ENCODE measurements around the gene GNGT1. TPM values are rescaled to one million over a fixed set of nuclear protein-coding genes. Genes with fewer than 3 reads are reported as not detected.
"Not testable (repeated sequence)": the region's sequence is repeated elsewhere in the genome, so short reads cannot be mapped to it uniquely, and the experiment has no call there.

GNGT1 gene
- total RNA-seq, 1 experiment from 2014 or later: 0.20 TPM

DNA sequence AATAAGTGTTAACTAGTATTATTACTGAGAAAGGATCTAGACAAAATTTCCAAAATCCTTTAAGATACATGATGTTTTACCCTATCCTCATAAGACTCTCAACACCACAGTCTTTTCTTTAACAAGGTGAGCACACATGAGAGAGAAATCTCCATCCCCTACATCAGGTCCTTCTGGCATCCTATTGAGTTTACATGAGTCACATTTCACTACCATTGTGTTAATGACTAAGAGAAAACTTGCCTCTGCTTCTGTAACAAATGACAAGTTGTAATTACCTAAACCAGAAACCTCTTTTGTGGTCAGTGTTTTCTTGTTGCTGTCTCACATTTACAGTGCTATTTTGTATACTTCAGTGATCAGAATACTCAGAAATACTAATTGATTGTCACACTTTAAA lies 5.3 kb downstream of the GNGT1 start:
- not testable (repeated sequence) for H3K14ac ChIP-seq (ENCODE audit: insufficient read depth, low read length); H2BK5ac ChIP-seq (ENCODE audit: insufficient read length, low read length); H4K5ac ChIP-seq (ENCODE audit: insufficient read length, low read depth, low read length); H3K23ac ChIP-seq (ENCODE audit: insufficient read length, low read depth, low read length); H2BK120ac ChIP-seq (ENCODE audit: low read depth, low read length, poor library complexity, severe bottlenecking); H3K56ac ChIP-seq (ENCODE audit: insufficient read length, low read depth, low read length); H3K23me2 ChIP-seq (ENCODE audit: insufficient read length, low read depth, low read length, poor library complexity, severe bottlenecking); H3K9me3 ChIP-seq (ENCODE audit: control insufficient read depth, low read depth, low read length); H2AFZ ChIP-seq (ENCODE audit: low read length); DNase-seq; H3K27me3 Mint-ChIP-seq (ENCODE audit: low read depth); H3K27me3 ChIP-seq (ENCODE audit: insufficient read depth, low read length); H3K4me1 Mint-ChIP-seq; H3K4me2 ChIP-seq (ENCODE audit: insufficient read depth, insufficient read length, low read length); H3K9ac ChIP-seq (ENCODE audit: extremely low read depth, insufficient read length, low read length); H2BK12ac ChIP-seq (ENCODE audit: insufficient read length, low read depth, low read length); H2BK15ac ChIP-seq (ENCODE audit: low read depth, low read length); H3K79me2 ChIP-seq (ENCODE audit: insufficient read depth, low read length); H3K27ac Mint-ChIP-seq; H3K18ac ChIP-seq (ENCODE audit: insufficient read length, low read depth, low read length); H3K79me1 ChIP-seq (ENCODE audit: insufficient read depth, low read depth, low read length, poor library complexity, severe bottlenecking); H2AK5ac ChIP-seq (ENCODE audit: insufficient read length, low read length); H2BK20ac ChIP-seq (ENCODE audit: low read depth, low read length, poor library complexity, severe bottlenecking); H3T11ph ChIP-seq (ENCODE audit: low read length); H4K20me1 ChIP-seq (ENCODE audit: control insufficient read depth, insufficient read depth, insufficient read length); H3K4me1 ChIP-seq (ENCODE audit: insufficient read depth, low read length); H3K4me3 Mint-ChIP-seq; H4K8ac ChIP-seq (replicated peaks; ENCODE audit: insufficient read length, low read depth, low read length); H3K27ac ChIP-seq (ENCODE audit: insufficient read length, low read depth, low read length); H3K9me3 Mint-ChIP-seq; H3K4ac ChIP-seq (ENCODE audit: low read depth, low read length); H4K91ac ChIP-seq (ENCODE audit: insufficient read length, low read depth, low read length); H3K36me3 Mint-ChIP-seq (ENCODE audit: insufficient read depth in 1 of 3, low read depth in 3 of 3)

Measured in H9 (cell line).